Caco-2 (cell line): ENCODE results near the gene COL25A1. TPM values are rescaled to one million over a fixed set of nuclear protein-coding genes. Genes with fewer than 3 reads are reported as not detected.

Experiments
- BruUV-seq: library from RNA; stranded (reverse); fragments of 400-500 nt; replicated peaks from 2 replicates; lab custom pipeline; 2021; lab: Mats Ljungman, UMichigan
- CTCF ChIA-PET: fragments of 300-600 bp; sonication (Branson Sonifier 250); formaldehyde crosslinking; loops from one replicate; lab custom pipeline; 2022; ENCODE audit warnings: antibody characterized with exemption; lab: Charles Lee
- POLR2A ChIA-PET: fragments of 300-600 bp; sonication (Branson Sonifier 250); formaldehyde crosslinking; loops from one replicate; lab custom pipeline; 2022; ENCODE audit warnings: antibody characterized with exemption; lab: Charles Lee
- DNase-seq, 2 experiments: peaks; one replicate each; pipeline versions ENCODE4 v3.0.0 to v3.0.0-alpha.2; 2020 to 2022
- H3K27me3 ChIP-seq: replicated peaks from 2 replicates; pipeline ENCODE4 v1.6.0; 2011; ENCODE audit warnings: low read length; ENCODE audit not compliant: control insufficient read depth, insufficient read depth
- H3K36me3 ChIP-seq: 2 replicates; pipeline ENCODE4 v1.5.1; 2011; ENCODE audit warnings: low read length; ENCODE audit not compliant: control insufficient read depth, insufficient read depth
- H3K4me1 ChIP-seq: fragments of 250-450 bp; sonication (Bioruptor Pico); 2 replicates; pipeline ENCODE4 v1.5.1; 2020; ENCODE audit warnings: mild to moderate bottlenecking
- H3K4me3 ChIP-seq: 2 replicates; pipeline ENCODE4 v1.5.1; 2011; ENCODE audit warnings: low read depth, mild to moderate bottlenecking, control low read depth, low read length
- H3K9me3 ChIP-seq: fragments of 250-450 bp; sonication (Bioruptor Pico); 2 replicates; pipeline ENCODE4 v1.5.1; 2020; ENCODE audit warnings: mild to moderate bottlenecking, moderate library complexity
- H3K27ac Mint-ChIP-seq: one replicate; pipeline ENCODE4 v1.8.0; 2022; ENCODE audit warnings: mixed read lengths; ENCODE audit not compliant: unreplicated experiment
- H3K27me3 Mint-ChIP-seq: one replicate; pipeline ENCODE4 v1.8.0; 2022; ENCODE audit warnings: mixed read lengths; ENCODE audit not compliant: insufficient read depth, unreplicated experiment
- H3K36me3 Mint-ChIP-seq: one replicate; pipeline ENCODE4 v1.8.0; 2022; ENCODE audit warnings: mild to moderate bottlenecking, mixed read lengths; ENCODE audit not compliant: insufficient read depth, unreplicated experiment
- H3K4me1 Mint-ChIP-seq: one replicate; pipeline ENCODE4 v1.8.0; 2022; ENCODE audit warnings: low read depth, mixed read lengths; ENCODE audit not compliant: unreplicated experiment
- H3K4me3 Mint-ChIP-seq: one replicate; pipeline ENCODE4 v1.8.0; 2022; ENCODE audit warnings: mild to moderate bottlenecking, moderate library complexity, mixed read lengths; ENCODE audit not compliant: unreplicated experiment
- H3K9me3 Mint-ChIP-seq: one replicate; pipeline ENCODE4 v1.8.0; 2022; ENCODE audit warnings: mixed read lengths; ENCODE audit not compliant: unreplicated experiment
- intact Hi-C: fragments of 100-400 bp; cut with micrococcal nuclease; formaldehyde crosslinking; loops from one replicate; pipeline ENCODE4 v1.10.0; 2022; ENCODE audit not compliant: unreplicated experiment
- total RNA-seq: library from RNA; stranded (reverse); gene quantifications from 2 replicates; pipeline ENCODE4 v1.2.3, GENCODE V29; 2022
- TF ChIP-seq, protein P1 (sequence below), 2 experiments: fragments of 200-600 bp in 1 of 2; IDR thresholded peaks; 1 replicate in 1 of 2; 2 replicates in 1 of 2; pipeline versions ENCODE4 v1.5.1 to v1.8.0; 2011 to 2022; ENCODE audit warnings: antibody characterized with exemption in 1 of 2, control low read depth in 1 of 2, inconsistent platforms in 1 of 2, low read depth in 1 of 2, low read length in 1 of 2, mild to moderate bottlenecking in 1 of 2, moderate library complexity in 1 of 2; ENCODE audit not compliant: insufficient read depth in 1 of 2, severe bottlenecking in 1 of 2, unreplicated experiment in 1 of 2

Gene COL25A1
- total RNA-seq, 1 experiment from 2014 or later: not detected

DNA sequence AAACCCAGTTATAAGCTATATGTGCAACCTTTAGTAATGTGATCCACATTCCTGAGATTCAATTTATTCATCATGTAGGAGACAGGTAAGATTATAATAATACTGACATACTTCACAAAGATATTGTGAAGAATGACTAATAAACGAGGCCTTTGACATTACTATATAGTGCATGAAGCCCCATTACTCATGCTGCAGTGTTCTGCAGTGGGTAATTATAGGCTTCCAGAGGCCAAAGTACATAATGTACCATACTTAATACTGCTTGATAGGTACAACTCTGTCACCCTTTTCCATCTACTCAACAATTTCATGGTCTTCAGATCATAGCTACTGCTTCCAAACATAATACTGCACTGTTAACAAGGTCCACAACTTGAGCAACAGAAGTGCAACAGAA is 68.9 kb downstream of the COL25A1 start:
- ChIA-PET CTCF (no interaction called here), POLR2A (no interaction called here)
- Mint-ChIP-seq H3K36me3 (no peaks in the 10 kb centered on the region), H3K27me3 (no peaks in the 10 kb centered on the region), H3K4me1 (no peaks in the 10 kb centered on the region), H3K27ac (no peak overlapping the region), H3K9me3 (no peaks in the 10 kb centered on the region), H3K4me3 (no peak overlapping the region)
- TF ChIP-seq, protein P1, sequence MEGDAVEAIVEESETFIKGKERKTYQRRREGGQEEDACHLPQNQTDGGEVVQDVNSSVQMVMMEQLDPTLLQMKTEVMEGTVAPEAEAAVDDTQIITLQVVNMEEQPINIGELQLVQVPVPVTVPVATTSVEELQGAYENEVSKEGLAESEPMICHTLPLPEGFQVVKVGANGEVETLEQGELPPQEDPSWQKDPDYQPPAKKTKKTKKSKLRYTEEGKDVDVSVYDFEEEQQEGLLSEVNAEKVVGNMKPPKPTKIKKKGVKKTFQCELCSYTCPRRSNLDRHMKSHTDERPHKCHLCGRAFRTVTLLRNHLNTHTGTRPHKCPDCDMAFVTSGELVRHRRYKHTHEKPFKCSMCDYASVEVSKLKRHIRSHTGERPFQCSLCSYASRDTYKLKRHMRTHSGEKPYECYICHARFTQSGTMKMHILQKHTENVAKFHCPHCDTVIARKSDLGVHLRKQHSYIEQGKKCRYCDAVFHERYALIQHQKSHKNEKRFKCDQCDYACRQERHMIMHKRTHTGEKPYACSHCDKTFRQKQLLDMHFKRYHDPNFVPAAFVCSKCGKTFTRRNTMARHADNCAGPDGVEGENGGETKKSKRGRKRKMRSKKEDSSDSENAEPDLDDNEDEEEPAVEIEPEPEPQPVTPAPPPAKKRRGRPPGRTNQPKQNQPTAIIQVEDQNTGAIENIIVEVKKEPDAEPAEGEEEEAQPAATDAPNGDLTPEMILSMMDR (IDR thresholded peaks at IDR 0.05; ENCODE audit: insufficient read depth in 1 of 2, low read depth in 1 of 2, low read length in 1 of 2, severe bottlenecking in 1 of 2, unreplicated experiment in 1 of 2): no peak
- Histone ChIP-seq H3K4me1 (no peaks in the 10 kb centered on the region), H3K36me3 (no peaks in the 10 kb centered on the region), H3K27me3 (no peaks in the 10 kb centered on the region), H3K9me3 (no peaks in the 10 kb centered on the region), H3K4me3 (no peak overlapping the region)
- no TSS peak for BruUV-seq
- intact Hi-C loops: no loop called here
- DNase-seq: no peak

DNA sequence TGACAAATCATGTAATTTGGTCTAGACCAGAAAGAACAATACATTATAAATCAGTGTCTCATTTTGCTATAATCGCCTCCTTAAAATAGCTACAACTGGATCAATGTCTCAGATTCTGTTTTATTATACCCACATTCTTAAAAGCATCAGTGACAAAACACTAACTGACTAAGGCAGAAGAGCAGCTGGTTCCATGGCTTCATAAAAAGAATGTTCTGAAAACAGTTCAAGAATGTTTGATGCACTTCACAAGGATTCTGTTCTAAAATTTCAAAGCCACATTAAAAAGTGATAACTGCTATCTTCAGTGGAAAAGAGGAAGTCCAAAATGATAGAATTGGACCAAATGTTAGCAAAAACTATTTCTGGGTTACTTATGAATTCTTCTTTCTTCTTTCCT is 69.8 kb downstream of the COL25A1 start:
- no peaks in the 10 kb centered on the region; the same call in 1 of the 2 replicates for H3K27me3 ChIP-seq
- no TSS peak for BruUV-seq
- intact Hi-C loops: no loop called here
- Mint-ChIP-seq H3K27ac (no peak overlapping the region), H3K36me3 (no peaks in the 10 kb centered on the region), H3K4me3 (no peak overlapping the region), H3K4me1 (no peaks in the 10 kb centered on the region), H3K27me3 (no peaks in the 10 kb centered on the region), H3K9me3 (no peaks in the 10 kb centered on the region)
- no peaks in the 10 kb centered on the region for H3K4me1 ChIP-seq
- POLR2A ChIA-PET: no interaction called here
- no peak overlapping the region for H3K4me3 ChIP-seq
- DNase-seq: no peak
- no peaks in the 10 kb centered on the region for H3K36me3 ChIP-seq
- H3K9me3 ChIP-seq: no peaks in the 10 kb centered on the region
- TF ChIP-seq, protein P1 (IDR thresholded peaks at IDR 0.05; ENCODE audit: insufficient read depth in 1 of 2, low read depth in 1 of 2, low read length in 1 of 2, severe bottlenecking in 1 of 2, unreplicated experiment in 1 of 2): no peak
- CTCF ChIA-PET: no interaction called here

DNA sequence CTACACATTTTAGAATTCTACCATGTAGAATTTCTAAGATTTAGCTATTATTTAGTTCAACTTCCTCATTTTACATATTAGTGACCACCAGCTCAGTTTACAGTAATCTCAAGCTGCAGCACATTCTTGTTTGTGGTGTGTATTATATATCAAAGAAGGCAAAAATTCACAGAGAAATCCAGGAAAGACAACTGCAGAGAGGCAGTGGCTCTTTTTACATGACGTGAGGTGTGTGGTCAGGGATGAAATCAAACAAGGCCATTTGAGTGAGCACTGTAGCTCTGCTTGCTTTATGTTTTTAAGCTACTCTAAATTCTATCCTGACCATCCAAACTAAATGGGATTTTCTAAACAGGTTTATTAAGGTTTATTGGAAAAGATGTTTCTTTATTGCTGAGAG is 71.1 kb downstream of the COL25A1 start:
- no peaks in the 10 kb centered on the region for H3K36me3 ChIP-seq
- Mint-ChIP-seq H3K27ac (no peak overlapping the region), H3K27me3 (no peaks in the 10 kb centered on the region), H3K36me3 (no peaks in the 10 kb centered on the region), H3K9me3 (no peaks in the 10 kb centered on the region), H3K4me1 (no peaks in the 10 kb centered on the region), H3K4me3 (no peak overlapping the region)
- BruUV-seq: no TSS peak
- H3K27me3 ChIP-seq: no peaks in the 10 kb centered on the region; the same call in 1 of the 2 replicates
- no peaks in the 10 kb centered on the region for H3K4me1 ChIP-seq
- no peaks in the 10 kb centered on the region for H3K9me3 ChIP-seq
- POLR2A ChIA-PET: no interaction called here
- no peak for DNase-seq
- H3K4me3 ChIP-seq: no peak overlapping the region
- TF ChIP-seq, protein P1 (IDR thresholded peaks at IDR 0.05; ENCODE audit: insufficient read depth in 1 of 2, low read depth in 1 of 2, low read length in 1 of 2, severe bottlenecking in 1 of 2, unreplicated experiment in 1 of 2): no peak
- CTCF ChIA-PET: no interaction called here
- intact Hi-C loops: no loop called here
